SK-N-SH treated with all-trans-retinoic acid at 6 μM for 48 hours (cell line): ENCODE data around the gene CLEC18B.
"Not testable (repeated sequence)": the region's sequence is repeated elsewhere in the genome, so short reads cannot be mapped to it uniquely, and the experiment has no call there.

ENCODE experiments used
- ATAC-seq: fragments of 200-7000 bp; cut with Tn5 transposase; 3 replicates; pipeline ENCODE4 v1.9.1; 2020; ENCODE audit warnings: mild to moderate bottlenecking, moderate library complexity
- BACH2 ChIP-seq: fragments of 250-450 bp; sonication (Bioruptor Pico); IDR thresholded peaks from 2 replicates; pipeline ENCODE4 v1.9.0; 2021; ENCODE audit warnings: mild to moderate bottlenecking, borderline replicate concordance
- CREB5 ChIP-seq: fragments of 250-450 bp; sonication (Bioruptor Pico); IDR thresholded peaks from 2 replicates; pipeline ENCODE4 v1.5.1; 2020; ENCODE audit warnings: low read depth, mild to moderate bottlenecking, moderate library complexity
- CSDC2 ChIP-seq: fragments of 250-450 bp; sonication (Bioruptor Pico); IDR thresholded peaks from 2 replicates; pipeline ENCODE4 v1.5.0; 2020; ENCODE audit warnings: mild to moderate bottlenecking, moderate library complexity
- CSRNP3 ChIP-seq: fragments of 250-450 bp; sonication (Bioruptor Pico); IDR thresholded peaks from 2 replicates; pipeline ENCODE4 v1.5.1; 2021; ENCODE audit warnings: mild to moderate bottlenecking, moderate library complexity
- ESRRG ChIP-seq: fragments of 250-450 bp; sonication (Bioruptor Pico); IDR thresholded peaks from 2 replicates; pipeline ENCODE4 v1.6.1; 2021; ENCODE audit warnings: mild to moderate bottlenecking
- GLIS3 ChIP-seq: fragments of 250-450 bp; sonication (Bioruptor Pico); IDR thresholded peaks from 2 replicates; pipeline ENCODE4 v1.5.0; 2020; ENCODE audit warnings: mild to moderate bottlenecking, moderate library complexity
- ISL1 ChIP-seq: fragments of 250-450 bp; sonication (Bioruptor Pico); IDR thresholded peaks from 2 replicates; pipeline ENCODE4 v2.1.2; 2022; ENCODE audit warnings: mild to moderate bottlenecking, moderate library complexity
- OSR1 ChIP-seq: fragments of 250-450 bp; sonication (Bioruptor Pico); IDR thresholded peaks from 2 replicates; pipeline ENCODE4 v1.8.0; 2022; ENCODE audit warnings: moderate library complexity, mild to moderate bottlenecking, inconsistent platforms
- POU6F1 ChIP-seq: fragments of 250-450 bp; sonication (Bioruptor Pico); IDR thresholded peaks from 2 replicates; pipeline ENCODE4 v1.8.0; 2021; ENCODE audit warnings: low read depth, mild to moderate bottlenecking, moderate library complexity, borderline replicate concordance
- PPARA ChIP-seq: fragments of 250-450 bp; sonication (Bioruptor Pico); IDR thresholded peaks from 2 replicates; pipeline ENCODE4 v1.5.0; 2020; ENCODE audit warnings: mild to moderate bottlenecking, borderline replicate concordance
- RARB ChIP-seq: fragments of 250-450 bp; sonication (Bioruptor Pico); IDR thresholded peaks from 2 replicates; pipeline ENCODE4 v1.8.0; 2021; ENCODE audit warnings: mild to moderate bottlenecking, moderate library complexity
- SNAI2 ChIP-seq: fragments of 250-450 bp; sonication (Bioruptor Pico); IDR thresholded peaks from 2 replicates; pipeline ENCODE4 v1.5.0; 2020; ENCODE audit warnings: mild to moderate bottlenecking, moderate library complexity
- TOX ChIP-seq: fragments of 250-450 bp; sonication (Bioruptor Pico); IDR thresholded peaks from 2 replicates; pipeline ENCODE4 v1.8.0; 2021; ENCODE audit warnings: mild to moderate bottlenecking, moderate library complexity, borderline replicate concordance
- ZC3H10 ChIP-seq: fragments of 250-450 bp; sonication (Bioruptor Pico); IDR thresholded peaks from 2 replicates; pipeline ENCODE4 v1.5.1; 2021; ENCODE audit warnings: mild to moderate bottlenecking, moderate library complexity
- ZFP3 ChIP-seq: fragments of 250-450 bp; sonication (Bioruptor Pico); IDR thresholded peaks from 2 replicates; pipeline ENCODE4 v1.5.0; 2020; ENCODE audit warnings: mild to moderate bottlenecking, moderate library complexity
- ZFP30 ChIP-seq: fragments of 450-650 bp; formaldehyde crosslinking; IDR thresholded peaks from 2 replicates; pipeline ENCODE4 v1.5.0; 2022; ENCODE audit warnings: mild to moderate bottlenecking, moderate library complexity
- ZNF70 ChIP-seq: fragments of 450-650 bp; formaldehyde crosslinking; IDR thresholded peaks from 2 replicates; pipeline ENCODE4 v1.5.0; 2020; ENCODE audit warnings: mild to moderate bottlenecking, moderate library complexity

The CLEC18B gene

DNA sequence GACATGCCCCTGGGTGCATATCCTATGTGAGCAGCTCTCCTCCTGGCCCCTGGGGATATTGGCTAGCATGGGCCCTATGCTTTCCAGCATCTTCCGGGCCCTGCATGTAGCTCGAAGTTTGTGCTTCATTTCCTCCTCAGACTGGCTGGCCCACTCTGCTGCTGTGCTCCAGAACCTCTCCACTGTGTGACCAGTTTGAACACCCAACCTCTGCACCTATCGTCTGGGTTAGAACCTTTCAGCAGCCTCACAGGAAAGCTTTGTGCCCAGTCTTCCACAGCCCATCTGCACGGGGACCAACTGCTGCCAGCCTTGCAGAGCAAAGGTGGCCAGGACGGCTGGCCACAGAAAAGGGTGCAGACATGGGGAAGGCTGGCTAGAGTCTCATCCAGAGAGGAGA is 10.2 kb upstream of the CLEC18B start:
- ATAC-seq: no peak; the same call in 2 of the 3 replicates
- TF ChIP-seq RARB (CRISPR knock-in tag) (no peak), CSDC2 (no peak), ISL1 (CRISPR knock-in tag) (no peak), ZNF70 (CRISPR knock-in tag) (no peak), SNAI2 (CRISPR knock-in tag) (no peak), POU6F1 (CRISPR knock-in tag) (no peak), TOX (CRISPR knock-in tag) (no peak), ZFP30 (no peak), BACH2 (CRISPR knock-in tag) (no peak), ZC3H10 (CRISPR knock-in tag) (no peak), CREB5 (CRISPR knock-in tag) (no peak), CSRNP3 (CRISPR knock-in tag) (no peak), OSR1 (CRISPR knock-in tag) (no peak), PPARA (CRISPR knock-in tag) (no peak), GLIS3 (no peak), ESRRG (CRISPR knock-in tag) (no peak), ZFP3 (CRISPR knock-in tag) (no peak)

DNA sequence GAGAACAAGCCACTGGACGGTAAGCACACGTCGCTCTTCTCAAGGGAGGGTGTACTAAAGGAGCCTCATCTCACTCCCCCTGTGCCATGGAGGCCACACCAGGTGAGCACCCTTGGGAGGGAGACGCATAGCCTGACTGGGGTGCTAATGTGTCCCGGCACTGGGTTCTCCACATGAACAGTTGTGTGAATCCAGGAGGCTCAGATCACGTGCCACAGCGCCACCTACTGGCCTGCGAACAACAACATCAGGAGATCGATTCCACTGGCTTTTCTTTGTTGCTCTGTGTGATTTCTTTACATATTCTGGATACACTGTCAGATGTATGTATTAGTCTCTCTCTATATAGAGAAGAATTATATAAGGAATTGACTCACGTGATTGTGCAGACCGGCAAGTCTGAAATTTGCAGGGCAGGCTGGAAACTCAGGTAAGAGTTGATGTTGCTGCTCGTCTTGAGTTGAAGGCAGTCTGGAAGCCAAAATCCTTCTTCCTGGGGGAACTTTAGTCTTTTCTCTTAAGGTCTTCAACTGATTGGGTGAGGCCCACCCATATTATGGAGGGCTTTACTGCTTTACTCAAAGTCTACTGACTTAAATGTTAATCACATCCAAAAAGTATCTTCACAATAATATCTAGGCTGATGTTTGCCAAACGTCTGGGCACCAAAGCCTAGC is 8.9 kb upstream of the CLEC18B start:
- ATAC-seq: peak; percentile 93

DNA sequence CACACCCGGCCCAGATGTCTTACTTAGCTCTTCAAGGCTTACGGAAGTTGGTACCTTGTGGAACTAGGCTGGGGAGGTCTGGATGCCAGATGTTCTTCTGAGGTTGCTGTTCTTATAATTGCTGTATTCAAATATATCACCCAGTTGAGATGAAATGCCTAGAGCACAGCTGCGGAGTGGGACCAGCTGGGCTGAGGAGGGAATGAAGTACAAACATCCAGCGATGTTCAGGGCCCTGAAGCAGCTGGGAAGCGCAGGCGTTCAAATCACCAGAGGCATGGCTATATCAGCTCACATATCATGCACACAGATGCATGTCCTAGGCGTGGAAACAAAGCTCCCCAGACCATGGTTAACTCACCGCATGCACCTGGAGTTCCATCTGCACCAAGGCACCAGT is 7.2 kb upstream of the CLEC18B start:
- peak; percentile 10; the same call in 1 of the 3 replicates for ATAC-seq

GRCh38 chr16:74425751-74426150 is 4.5 kb upstream of the CLEC18B start:
- ATAC-seq: not testable (repeated sequence)

DNA sequence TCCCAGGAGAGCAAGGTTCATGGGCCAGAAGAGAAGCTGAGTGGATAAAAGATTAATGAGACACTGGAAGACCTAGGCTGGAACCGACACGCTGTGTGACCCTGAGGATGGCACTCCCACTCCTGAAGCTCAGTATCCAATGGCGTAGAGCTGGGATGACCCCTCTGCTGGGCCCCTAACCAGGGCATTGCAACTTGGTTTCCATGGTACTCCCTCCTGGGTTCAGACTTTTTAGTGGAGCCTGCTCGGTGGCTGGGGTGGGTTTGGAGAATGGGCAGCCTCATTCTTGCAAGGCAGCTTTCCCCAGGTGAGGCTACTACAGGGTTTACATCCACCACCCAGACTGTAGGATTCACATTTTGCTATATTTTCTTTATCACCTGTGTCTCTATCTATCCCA is 2.4 kb upstream of the CLEC18B start:
- ATAC-seq: not testable (repeated sequence)

- ATAC-seq: not testable (repeated sequence)
Measured at GRCh38 chr16:74422086-74422485, 808 bp upstream of the CLEC18B start.

DNA sequence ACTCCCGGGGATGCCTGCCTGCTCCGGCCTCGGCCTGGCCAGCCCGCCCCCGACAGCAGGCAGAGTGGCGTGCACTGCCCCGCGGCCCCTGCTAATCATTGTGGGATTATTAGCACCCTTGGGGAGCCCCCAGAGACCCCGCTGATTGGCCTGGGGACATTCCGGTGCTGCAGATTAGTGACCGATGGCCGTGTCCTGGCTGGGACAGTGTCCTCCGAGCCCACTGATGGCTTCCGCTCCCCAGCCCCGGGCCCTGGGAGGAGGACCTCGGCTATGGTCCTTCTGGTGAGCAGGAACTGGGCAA is 156 bp upstream of the CLEC18B start:
- ATAC-seq: not testable (repeated sequence)

DNA sequence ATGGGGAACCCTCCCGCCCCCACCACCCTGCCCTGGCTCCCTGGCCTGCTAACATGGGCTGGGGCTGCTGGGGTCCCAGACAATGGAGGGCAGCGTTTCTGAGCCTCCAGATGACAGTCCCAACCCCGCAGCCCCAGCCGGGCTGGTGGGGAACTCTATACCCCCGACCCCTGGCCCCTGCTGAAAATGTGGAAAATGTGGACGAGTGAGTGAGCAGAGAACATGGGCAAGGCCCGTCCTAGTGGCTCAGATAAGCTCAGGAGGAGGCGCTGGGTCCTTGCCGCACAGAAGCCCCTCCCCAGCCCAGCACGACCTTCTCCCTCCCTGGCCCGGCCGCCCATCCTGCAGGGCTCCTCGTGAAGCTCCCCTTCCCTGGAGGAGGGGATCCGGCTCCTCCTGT is 1.5 kb downstream of the CLEC18B start:
- ATAC-seq: not testable (repeated sequence)

- not testable (repeated sequence) for ATAC-seq
Measured at GRCh38 chr16:74417897-74418296, 3.4 kb downstream of the CLEC18B start.

DNA sequence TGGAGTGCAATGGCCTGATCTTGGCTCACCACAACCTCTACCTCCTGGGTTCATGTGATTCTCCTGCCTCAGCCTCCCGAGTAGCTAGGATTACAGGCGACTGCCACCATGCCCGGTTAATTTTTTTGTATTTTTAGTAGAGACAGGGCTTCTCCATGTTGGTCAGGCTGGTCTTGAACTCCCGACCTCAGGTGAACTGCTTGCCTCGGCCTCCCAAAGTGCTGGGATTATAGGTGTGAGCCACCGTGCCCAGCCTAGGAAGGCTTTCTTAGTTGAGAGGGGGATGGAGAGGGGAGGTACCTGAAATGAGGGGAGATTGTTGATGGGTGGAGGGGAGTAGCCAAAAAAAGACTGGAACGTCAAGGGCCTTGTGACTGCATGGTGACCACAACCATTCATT is 7.4 kb downstream of the CLEC18B start:
- ATAC-seq: not testable (repeated sequence)

- not testable (repeated sequence) for ATAC-seq
Measured at GRCh38 chr16:74413485-74413884, 7.8 kb downstream of the CLEC18B start.

GRCh38 chr16:74412775-74413390 is 8.4 kb downstream of the CLEC18B start:
- not testable (repeated sequence) for ATAC-seq

DNA sequence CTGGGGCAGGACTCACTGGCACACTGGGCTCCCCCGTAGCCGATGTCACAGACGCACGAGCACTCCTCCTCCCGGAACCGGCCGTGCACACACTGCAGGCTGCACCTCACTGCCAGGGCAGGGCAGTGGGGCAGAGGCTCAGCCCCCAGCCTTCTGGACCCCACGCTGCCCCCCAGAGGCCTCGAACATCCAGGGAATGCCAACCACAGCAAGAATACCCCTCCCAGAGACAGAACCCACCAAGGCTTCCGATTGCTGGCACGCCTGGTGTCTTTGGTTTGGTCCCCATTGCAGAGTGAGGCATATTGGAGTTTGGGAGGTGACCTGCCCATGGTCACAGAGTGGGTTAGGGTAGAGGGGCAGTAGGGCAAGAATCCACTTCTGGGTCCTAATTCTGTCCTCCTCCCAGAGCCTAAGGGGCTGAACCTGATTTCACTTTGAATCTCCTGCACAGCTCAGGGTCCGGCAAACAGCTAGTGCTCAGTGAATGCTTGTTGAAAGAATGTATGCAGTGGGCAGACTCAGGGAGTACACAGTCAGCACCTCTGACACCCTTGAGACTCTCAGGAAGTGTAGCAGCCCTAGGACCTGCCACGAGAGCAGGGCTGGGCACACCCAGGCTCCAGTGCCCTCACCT is 9.0 kb downstream of the CLEC18B start:
- ATAC-seq: not testable (repeated sequence)

- ATAC-seq: not testable (repeated sequence)
Measured at GRCh38 chr16:74410981-74411380, 10.3 kb downstream of the CLEC18B start.
